ENCODE results near the gene SERPINE2. TPM values are rescaled to one million over a fixed set of nuclear protein-coding genes. Genes with fewer than 3 reads are reported as not detected.
A peak's percentile ranks its signal among the peaks of the same experiment; 100 is the strongest.

SERPINE2 gene
- polyA plus RNA-seq, 4 donors = 6.0 to 43.9 (median 21.0) TPM

DNA sequence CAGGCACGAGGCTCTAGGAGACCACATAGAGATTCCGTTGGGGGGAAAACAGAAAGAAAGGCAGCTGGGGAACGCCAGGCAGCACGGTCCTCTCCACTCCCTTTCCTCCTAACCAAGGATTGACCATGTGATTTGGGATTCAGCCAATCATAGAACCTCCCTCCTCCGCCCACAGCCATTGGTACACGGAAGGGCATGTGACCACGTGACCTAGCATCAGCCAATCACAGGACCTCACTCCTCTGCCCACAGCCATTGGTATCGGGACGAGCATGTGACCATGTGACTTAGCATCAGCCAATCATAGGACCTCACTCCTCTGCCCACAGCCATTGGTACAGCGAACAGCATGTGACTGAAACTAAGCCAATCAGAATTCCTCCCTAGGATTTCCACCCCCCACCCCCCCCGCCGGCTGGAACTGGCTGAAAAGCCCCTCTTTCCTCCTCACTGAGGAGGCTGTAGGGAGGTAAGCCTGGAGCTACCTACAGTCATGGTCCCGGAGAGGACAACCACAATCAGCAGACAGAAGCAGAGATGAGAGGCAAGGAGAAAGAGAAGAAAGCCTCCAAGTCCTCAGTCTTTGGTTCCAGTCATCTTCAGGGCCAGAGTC lies 7.6 kb downstream of the SERPINE2 start:
- Histone ChIP-seq H3K27me3 (ENCODE audit: control insufficient read depth in 3 of 3, insufficient read depth in 3 of 3, low read length in 3 of 3) (no peaks in the 10 kb centered on the region), H3K9me3 (ENCODE audit: control insufficient read depth in 2 of 2, insufficient read depth in 1 of 2, low read depth in 1 of 2, low read length in 1 of 2) (peaks cover 0 to 4% of the 10 kb centered on the region in 2 donors), H3K4me1 (ENCODE audit: control insufficient read depth in 3 of 3, insufficient read depth in 2 of 3, low read depth in 1 of 3, low read length in 2 of 3) (peaks cover 0 to 12% (median 0%) of the 10 kb centered on the region in 3 donors), H3K36me3 (ENCODE audit: control insufficient read depth in 3 of 3, insufficient read depth in 2 of 3, low read depth in 1 of 3, low read length in 3 of 3) (peaks cover 0 to 8% (median 0%) of the 10 kb centered on the region in 3 donors), H3K4me3 (ENCODE audit: low read depth in 1 of 3, low read length in 3 of 3) (no peak overlapping the region), H3K27ac (ENCODE audit: low read depth in 1 of 3, low read length in 2 of 3) (peak overlapping the region in 1 of 3 donors; percentile 72)
- no peak for DNase-seq
- no peak for FAIRE-seq
- 74 to 86% (median 84%) methylated on average over 13 of the region's 13 CpGs for WGBS, 3 donors

- Histone ChIP-seq H3K4me1 (ENCODE audit: control insufficient read depth in 3 of 3, insufficient read depth in 2 of 3, low read depth in 1 of 3, low read length in 2 of 3) (peaks cover 0 to 12% (median 0%) of the 10 kb centered on the region in 3 donors), H3K9me3 (ENCODE audit: control insufficient read depth in 2 of 2, insufficient read depth in 1 of 2, low read depth in 1 of 2, low read length in 1 of 2) (peaks cover 0 to 4% of the 10 kb centered on the region in 2 donors), H3K36me3 (ENCODE audit: control insufficient read depth in 3 of 3, insufficient read depth in 2 of 3, low read depth in 1 of 3, low read length in 3 of 3) (peaks cover 0 to 8% (median 0%) of the 10 kb centered on the region in 3 donors), H3K27ac (ENCODE audit: low read depth in 1 of 3, low read length in 2 of 3) (peak overlapping the region in 1 of 3 donors; percentile 72), H3K27me3 (ENCODE audit: control insufficient read depth in 3 of 3, insufficient read depth in 3 of 3, low read length in 3 of 3) (no peaks in the 10 kb centered on the region), H3K4me3 (ENCODE audit: low read depth in 1 of 3, low read length in 3 of 3) (no peak overlapping the region)
- no peak for FAIRE-seq
- 65 to 78% (median 69%) methylated on average over 7 of the region's 7 CpGs for WGBS, 3 donors
- peak in 1 of 2 donors; percentile 67 for DNase-seq
These were observed 8.3 kb downstream of the SERPINE2 start for GRCh38 chr2:224030786-224031185.

DNA sequence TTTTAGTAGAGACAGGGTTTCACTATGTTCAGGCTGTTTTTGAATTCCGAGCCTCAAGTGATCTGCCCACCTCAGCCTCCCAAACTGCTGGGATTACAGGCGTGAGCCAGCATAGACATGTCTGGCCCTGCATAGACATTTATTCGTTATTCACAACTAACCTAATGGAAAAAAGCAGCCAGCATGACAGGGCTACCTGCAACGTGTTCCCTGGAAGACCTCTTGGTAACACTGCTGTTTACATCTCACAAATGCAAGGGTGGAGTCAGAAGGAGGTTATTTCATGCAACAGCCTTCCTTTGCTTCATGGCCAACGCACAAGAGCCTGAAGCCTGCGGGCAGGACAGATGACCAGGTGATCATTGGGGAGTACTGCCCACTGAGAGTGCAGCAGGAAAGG lies 9.2 kb downstream of the SERPINE2 start:
- H3K9me3 ChIP-seq (ENCODE audit: control insufficient read depth in 2 of 2, insufficient read depth in 1 of 2, low read depth in 1 of 2, low read length in 1 of 2) = peaks cover 0 to 4% of the 10 kb centered on the region in 2 donors
- peaks cover 0 to 12% (median 2%) of the 10 kb centered on the region in 3 donors for H3K4me1 ChIP-seq (ENCODE audit: control insufficient read depth in 3 of 3, insufficient read depth in 2 of 3, low read depth in 1 of 3, low read length in 2 of 3)
- H3K27me3 ChIP-seq (ENCODE audit: control insufficient read depth in 3 of 3, insufficient read depth in 3 of 3, low read length in 3 of 3) = no peaks in the 10 kb centered on the region
- 86 to 90% (median 86%) methylated on average over 6 of the region's 6 CpGs for WGBS, 3 donors
- H3K27ac ChIP-seq (ENCODE audit: low read depth in 1 of 3, low read length in 2 of 3) = no peak overlapping the region
- no peak overlapping the region for H3K4me3 ChIP-seq (ENCODE audit: low read depth in 1 of 3, low read length in 3 of 3)
- no peak for DNase-seq
- no peak for FAIRE-seq
- peaks cover 0 to 8% (median 0%) of the 10 kb centered on the region in 3 donors for H3K36me3 ChIP-seq (ENCODE audit: control insufficient read depth in 3 of 3, insufficient read depth in 2 of 3, low read depth in 1 of 3, low read length in 3 of 3)

DNA sequence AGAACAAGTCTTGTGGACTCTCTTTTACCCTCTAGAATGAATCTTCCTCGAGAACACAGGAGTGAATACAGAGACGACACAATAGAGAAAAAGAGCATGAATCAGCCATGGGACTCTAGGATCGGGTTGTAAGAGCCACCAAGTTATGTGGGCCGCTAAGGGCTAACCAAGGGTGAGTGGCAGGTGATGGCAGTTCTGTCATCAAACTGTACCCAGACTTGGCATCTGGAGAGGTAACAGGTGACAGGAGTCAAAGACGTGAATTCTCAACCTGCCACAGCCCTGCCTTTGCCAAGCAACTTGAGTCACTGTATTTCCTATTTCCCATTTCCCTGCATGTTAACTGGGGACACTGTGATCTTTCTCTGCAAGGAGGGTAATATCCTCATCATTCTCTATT lies 11.2 kb downstream of the SERPINE2 start:
- no peak overlapping the region for H3K4me3 ChIP-seq (ENCODE audit: low read depth in 1 of 3, low read length in 3 of 3)
- H3K36me3 ChIP-seq (ENCODE audit: control insufficient read depth in 3 of 3, insufficient read depth in 2 of 3, low read depth in 1 of 3, low read length in 3 of 3) = peaks cover 0 to 8% (median 0%) of the 10 kb centered on the region in 3 donors
- no peak for FAIRE-seq
- WGBS, 3 donors = 80 to 91% (median 87%) methylated on average over 5 of the region's 5 CpGs
- no peaks in the 10 kb centered on the region for H3K27me3 ChIP-seq (ENCODE audit: control insufficient read depth in 3 of 3, insufficient read depth in 3 of 3, low read length in 3 of 3)
- H3K4me1 ChIP-seq (ENCODE audit: control insufficient read depth in 3 of 3, insufficient read depth in 2 of 3, low read depth in 1 of 3, low read length in 2 of 3) = peaks cover 0 to 12% (median 2%) of the 10 kb centered on the region in 3 donors
- no peak overlapping the region for H3K27ac ChIP-seq (ENCODE audit: low read depth in 1 of 3, low read length in 2 of 3)
- peaks cover 0 to 4% of the 10 kb centered on the region in 2 donors for H3K9me3 ChIP-seq (ENCODE audit: control insufficient read depth in 2 of 2, insufficient read depth in 1 of 2, low read depth in 1 of 2, low read length in 1 of 2)
- no peak for DNase-seq

DNA sequence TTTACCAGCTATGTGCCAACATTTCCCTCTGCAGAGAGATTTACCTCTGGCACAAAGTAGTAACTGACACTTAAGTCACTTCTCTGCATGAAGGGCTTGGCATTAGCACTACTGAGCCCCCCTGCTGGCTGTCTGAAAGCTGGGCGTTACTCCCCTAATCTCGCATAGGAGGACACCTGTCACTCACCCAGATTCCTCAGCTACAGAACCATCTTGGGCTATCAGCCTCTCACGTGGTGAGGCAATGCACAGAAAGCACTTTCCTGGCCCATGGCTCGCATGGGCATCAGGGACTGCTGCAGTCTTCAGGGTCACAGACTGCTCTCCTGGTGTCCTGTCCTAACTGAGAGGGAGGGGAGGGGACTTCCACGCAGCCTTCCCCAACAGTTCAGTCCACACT lies 12.0 kb downstream of the SERPINE2 start:
- no peak for FAIRE-seq
- 71 to 81% (median 77%) methylated on average over 5 of the region's 5 CpGs for WGBS, 3 donors
- DNase-seq = no peak
- H3K4me3 ChIP-seq (ENCODE audit: low read depth in 1 of 3, low read length in 3 of 3) = no peak overlapping the region
- peaks cover 0 to 8% (median 0%) of the 10 kb centered on the region in 3 donors for H3K36me3 ChIP-seq (ENCODE audit: control insufficient read depth in 3 of 3, insufficient read depth in 2 of 3, low read depth in 1 of 3, low read length in 3 of 3)
- no peak overlapping the region for H3K27ac ChIP-seq (ENCODE audit: low read depth in 1 of 3, low read length in 2 of 3)
- no peaks in the 10 kb centered on the region for H3K27me3 ChIP-seq (ENCODE audit: control insufficient read depth in 3 of 3, insufficient read depth in 3 of 3, low read length in 3 of 3)
- peaks cover 0 to 4% of the 10 kb centered on the region in 2 donors for H3K9me3 ChIP-seq (ENCODE audit: control insufficient read depth in 2 of 2, insufficient read depth in 1 of 2, low read depth in 1 of 2, low read length in 1 of 2)
- H3K4me1 ChIP-seq (ENCODE audit: control insufficient read depth in 3 of 3, insufficient read depth in 2 of 3, low read depth in 1 of 3, low read length in 2 of 3) = peaks cover 0 to 12% (median 2%) of the 10 kb centered on the region in 3 donors

- Histone ChIP-seq H3K27me3 (ENCODE audit: control insufficient read depth in 3 of 3, insufficient read depth in 3 of 3, low read length in 3 of 3) (no peaks in the 10 kb centered on the region), H3K36me3 (ENCODE audit: control insufficient read depth in 3 of 3, insufficient read depth in 2 of 3, low read depth in 1 of 3, low read length in 3 of 3) (peaks cover 0 to 4% (median 0%) of the 10 kb centered on the region in 3 donors), H3K27ac (ENCODE audit: low read depth in 1 of 3, low read length in 2 of 3) (no peak overlapping the region), H3K4me1 (ENCODE audit: control insufficient read depth in 3 of 3, insufficient read depth in 2 of 3, low read depth in 1 of 3, low read length in 2 of 3) (peaks cover 0 to 9% (median 2%) of the 10 kb centered on the region in 3 donors), H3K4me3 (ENCODE audit: low read depth in 1 of 3, low read length in 3 of 3) (no peak overlapping the region), H3K9me3 (ENCODE audit: control insufficient read depth in 2 of 2, insufficient read depth in 1 of 2, low read depth in 1 of 2, low read length in 1 of 2) (no peaks in the 10 kb centered on the region)
- 69 to 76% (median 69%) methylated on average over 7 of the region's 7 CpGs for WGBS, 3 donors
- peak in 1 of 2 donors; percentile 13 for DNase-seq
- FAIRE-seq = no peak
These were observed 13.2 kb downstream of the SERPINE2 start for GRCh38 chr2:224025874-224026273.

- 77 to 89% (median 83%) methylated on average over 4 of the region's 4 CpGs for WGBS, 3 donors
- H3K27me3 ChIP-seq (ENCODE audit: control insufficient read depth in 3 of 3, insufficient read depth in 3 of 3, low read length in 3 of 3) = no peaks in the 10 kb centered on the region
These were observed 14.8 kb downstream of the SERPINE2 start for GRCh38 chr2:224024270-224024669.

DNA sequence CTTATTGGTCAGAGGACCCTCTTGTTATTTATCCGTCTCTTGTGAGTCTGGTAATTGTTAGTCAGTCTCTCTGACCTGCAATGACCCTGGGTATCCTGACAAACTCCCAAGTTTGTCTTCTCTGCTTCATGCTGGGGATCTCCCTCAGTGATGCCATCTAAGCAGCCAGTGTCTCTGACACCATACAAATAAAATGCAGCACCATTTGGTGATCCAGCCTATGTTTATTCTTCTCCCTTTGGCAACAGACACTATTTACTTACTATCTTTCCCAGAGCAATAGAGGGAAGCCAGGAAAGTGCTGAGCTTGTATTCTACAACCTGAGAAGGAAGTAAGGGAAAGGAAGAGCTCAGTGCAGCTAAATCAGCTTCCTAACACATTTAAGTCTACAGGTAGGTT lies 15.9 kb downstream of the SERPINE2 start:
- peaks cover 0 to 2% (median 0%) of the 10 kb centered on the region in 3 donors for H3K4me1 ChIP-seq (ENCODE audit: control insufficient read depth in 3 of 3, insufficient read depth in 2 of 3, low read depth in 1 of 3, low read length in 2 of 3)
- H3K27ac ChIP-seq (ENCODE audit: low read depth in 1 of 3, low read length in 2 of 3) = no peak overlapping the region
- H3K36me3 ChIP-seq (ENCODE audit: control insufficient read depth in 3 of 3, insufficient read depth in 2 of 3, low read depth in 1 of 3, low read length in 3 of 3) = peaks cover 0 to 3% (median 0%) of the 10 kb centered on the region in 3 donors
- DNase-seq (peak in 1 of 2 donors; percentile 51), FAIRE-seq (no peak)
- H3K9me3 ChIP-seq (ENCODE audit: control insufficient read depth in 2 of 2, insufficient read depth in 1 of 2, low read depth in 1 of 2, low read length in 1 of 2) = no peaks in the 10 kb centered on the region
- no peaks in the 10 kb centered on the region for H3K27me3 ChIP-seq (ENCODE audit: control insufficient read depth in 3 of 3, insufficient read depth in 3 of 3, low read length in 3 of 3)
- 76 to 92% (median 90%) methylated on average over 1 of the region's 1 CpG for WGBS, 3 donors
- no peak overlapping the region for H3K4me3 ChIP-seq (ENCODE audit: low read depth in 1 of 3, low read length in 3 of 3)

More at GRCh38 chr2:224024270-224024669, 14.8 kb downstream of the SERPINE2 start:
- FAIRE-seq (no peak), DNase-seq (no peak)
- Histone ChIP-seq H3K27ac (ENCODE audit: low read depth in 1 of 3, low read length in 2 of 3) (no peak overlapping the region), H3K9me3 (ENCODE audit: control insufficient read depth in 2 of 2, insufficient read depth in 1 of 2, low read depth in 1 of 2, low read length in 1 of 2) (no peaks in the 10 kb centered on the region), H3K4me1 (ENCODE audit: control insufficient read depth in 3 of 3, insufficient read depth in 2 of 3, low read depth in 1 of 3, low read length in 2 of 3) (peaks cover 0 to 2% (median 0%) of the 10 kb centered on the region in 3 donors), H3K4me3 (ENCODE audit: low read depth in 1 of 3, low read length in 3 of 3) (no peak overlapping the region), H3K36me3 (ENCODE audit: control insufficient read depth in 3 of 3, insufficient read depth in 2 of 3, low read depth in 1 of 3, low read length in 3 of 3) (no peaks in the 10 kb centered on the region)

Measured in small intestine (tissue), 7 donors.